AG09309 (cell line): Measurements from ENCODE around the gene KANSL1.
"Not testable (repeated sequence)": the region's sequence is repeated elsewhere in the genome, so short reads cannot be mapped to it uniquely, and the experiment has no call there.

Experiments used
- DNase-seq: peaks from one replicate; pipeline ENCODE4 v3.0.0-alpha.2; 2010; ENCODE audit warnings: low read depth
- H3K4me3 ChIP-seq: 2 replicates; pipeline ENCODE4 v1.5.1; 2011; ENCODE audit warnings: mild to moderate bottlenecking, low read depth, low read length, moderate library complexity; ENCODE audit not compliant: control insufficient read depth
- CTCF ChIP-seq: IDR thresholded peaks from 2 replicates; pipeline ENCODE4 v1.5.1; 2011; ENCODE audit warnings: mild to moderate bottlenecking, low read depth, low read length, inconsistent platforms; ENCODE audit not compliant: insufficient read depth, control insufficient read depth; ENCODE audit errors: missing control alignments

KANSL1 gene

GRCh38 chr17:46181940-46182339, 11.3 kb downstream of the KANSL1 start:
- no peak for TF ChIP-seq CTCF
- H3K4me3 ChIP-seq, result no peak overlapping the region
- DNase-seq, result no peak

GRCh38 chr17:46181316-46181715, 11.9 kb downstream of the KANSL1 start:
- DNase-seq, H3K4me3 ChIP-seq: not testable (repeated sequence)

- no peak for TF ChIP-seq CTCF
- no peak overlapping the region for H3K4me3 ChIP-seq
- no peak for DNase-seq
These were observed 12.3 kb downstream of the KANSL1 start for GRCh38 chr17:46180892-46181274.

GRCh38 chr17:46180185-46180891, 12.9 kb downstream of the KANSL1 start:
- H3K4me3 ChIP-seq, DNase-seq: not testable (repeated sequence)

- no peak overlapping the region for H3K4me3 ChIP-seq
- DNase-seq, result no peak
- TF ChIP-seq CTCF, result no peak
These were observed 13.7 kb downstream of the KANSL1 start for GRCh38 chr17:46179375-46179999.

- DNase-seq, result no peak
- no peak for TF ChIP-seq CTCF
- no peak overlapping the region for H3K4me3 ChIP-seq
These were observed 14.5 kb downstream of the KANSL1 start for GRCh38 chr17:46178550-46179214.

- TF ChIP-seq CTCF, result no peak
- DNase-seq, result no peak
- H3K4me3 ChIP-seq, result no peak overlapping the region
These were observed 16.3 kb downstream of the KANSL1 start for GRCh38 chr17:46176975-46177374.
